NCI-H524 (cell line): ENCODE results near the gene CFAP74.
"Not testable (repeated sequence)": the region's sequence is repeated elsewhere in the genome, so short reads cannot be mapped to it uniquely, and the experiment has no call there.

Source experiments
- DNase-seq, 2 experiments: peaks; one replicate each; lab custom pipeline; 2025; lab: John Stamatoyannopoulos, UW

Gene CFAP74

DNA sequence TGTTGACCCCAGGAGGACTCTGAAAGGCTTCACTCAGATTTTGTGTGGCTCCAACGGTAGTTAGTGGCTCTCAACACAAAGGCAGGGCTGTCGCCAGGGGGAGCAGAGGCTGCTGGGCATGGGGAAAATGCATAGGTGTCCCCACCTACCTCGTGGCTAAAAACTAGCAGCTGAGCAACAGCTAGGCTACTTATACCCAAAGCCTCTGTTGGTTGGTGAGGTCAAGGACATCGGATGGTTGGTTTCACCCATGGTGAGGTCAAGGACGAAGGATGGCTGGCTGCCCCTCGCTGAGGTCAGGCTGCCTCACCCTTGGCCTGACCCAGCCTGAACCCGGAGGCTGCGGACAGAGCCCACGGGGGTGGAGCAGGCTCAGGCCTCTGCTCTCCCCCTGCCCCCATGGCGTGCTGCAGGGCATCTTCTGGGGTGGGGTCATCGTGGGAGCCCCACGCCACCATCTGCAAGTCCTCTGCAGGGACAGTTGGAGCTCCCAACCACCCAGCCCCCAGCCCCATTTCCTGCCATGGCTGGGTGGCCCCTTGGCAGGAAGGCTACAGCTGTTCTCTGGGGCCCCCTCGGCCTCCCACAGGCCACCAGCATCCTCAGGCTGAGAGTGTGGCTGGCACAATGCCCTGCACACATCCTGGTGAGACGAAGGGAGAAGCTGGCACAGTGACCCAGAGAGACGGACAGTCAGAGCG is 104.2 kb downstream of the CFAP74 start:
- DNase-seq: no peak

DNA sequence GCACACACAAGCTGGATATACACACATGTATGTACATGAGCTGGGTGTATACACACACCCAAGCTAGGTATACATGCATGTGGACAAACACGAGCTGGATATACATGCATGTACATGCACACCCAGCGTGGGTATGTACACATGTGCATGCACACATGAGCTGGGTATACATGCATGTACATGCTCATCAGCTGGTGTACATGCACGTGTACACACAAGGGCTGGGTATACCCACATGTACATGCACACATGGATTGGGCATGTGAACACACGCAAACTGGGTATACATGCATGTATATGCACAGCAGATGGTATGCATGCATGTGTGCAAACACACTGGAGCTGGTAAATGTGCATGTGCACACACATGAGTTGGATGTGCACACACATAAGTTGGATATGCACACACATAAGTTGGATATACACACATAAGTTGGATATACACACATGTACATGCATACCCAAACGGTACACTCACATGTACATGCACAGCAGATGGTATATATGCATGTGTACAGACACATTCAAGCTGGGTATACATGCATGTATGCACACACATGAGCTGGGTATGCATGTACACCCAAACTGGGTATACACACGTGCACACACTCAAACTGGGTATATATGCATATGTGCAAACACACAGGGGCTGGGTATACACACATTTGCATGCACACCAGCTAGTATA is 105.2 kb downstream of the CFAP74 start:
- DNase-seq: no peak

DNA sequence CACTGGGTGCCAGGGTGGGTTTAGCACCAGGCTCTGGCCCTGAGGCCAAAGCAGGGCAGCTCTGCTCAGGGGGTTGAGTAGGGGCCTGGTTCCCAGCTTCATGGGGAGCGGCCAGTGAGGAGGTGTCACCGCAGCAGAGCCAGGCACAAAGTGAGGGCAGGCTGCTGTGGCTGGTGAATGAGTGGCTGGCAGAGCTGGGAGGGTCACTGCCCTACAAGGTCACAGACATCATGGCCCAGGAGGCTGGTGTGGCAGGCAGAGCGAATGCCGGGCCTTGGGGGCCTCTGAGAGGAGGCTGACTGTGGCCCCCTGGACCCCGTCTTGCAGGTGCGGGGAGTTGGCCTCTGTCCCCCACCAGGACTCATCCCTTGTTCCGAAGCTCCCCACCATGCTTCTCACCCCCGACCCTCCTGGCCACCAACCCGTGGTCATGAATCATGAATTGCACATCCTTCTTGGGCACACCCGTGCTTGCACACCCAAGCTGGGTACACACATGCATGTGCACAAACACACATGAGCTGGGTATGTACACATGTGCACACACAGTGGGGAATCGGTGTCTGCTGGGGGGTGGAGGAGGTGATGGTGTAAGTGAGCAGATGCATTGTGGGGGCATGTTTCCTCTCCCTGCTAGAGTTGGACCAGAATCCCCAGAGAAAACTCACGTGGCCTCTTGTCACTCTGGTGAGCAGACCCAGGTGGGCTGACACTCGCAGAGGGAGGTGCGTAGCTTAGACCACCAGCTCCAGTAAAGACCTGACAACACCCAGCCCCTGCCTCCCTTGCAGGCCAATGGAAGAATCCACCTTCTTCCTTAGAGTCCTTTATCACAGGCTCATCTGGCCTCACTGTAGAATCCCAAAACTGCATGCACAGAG is 107.9 kb downstream of the CFAP74 start:
- DNase-seq: no peak

DNA sequence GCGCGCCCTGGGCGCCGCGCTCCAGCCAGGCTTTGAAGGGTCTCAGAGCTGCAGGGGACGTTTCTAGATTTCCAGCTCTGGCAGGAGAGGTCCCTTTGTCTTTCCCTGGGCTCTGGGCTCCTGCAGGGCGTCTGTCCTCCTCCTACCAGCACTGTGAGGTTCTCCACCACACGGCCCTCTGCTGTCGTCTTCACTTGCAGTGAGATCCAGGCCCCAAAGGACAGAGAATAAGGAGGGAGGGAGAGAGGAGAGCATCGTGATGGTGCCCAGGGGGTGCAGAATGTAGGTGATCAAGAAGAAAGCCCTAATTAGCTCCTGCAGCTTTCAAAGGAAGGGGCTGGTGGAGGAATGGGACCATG is 108.5 kb downstream of the CFAP74 start:
- no peak for DNase-seq

DNA sequence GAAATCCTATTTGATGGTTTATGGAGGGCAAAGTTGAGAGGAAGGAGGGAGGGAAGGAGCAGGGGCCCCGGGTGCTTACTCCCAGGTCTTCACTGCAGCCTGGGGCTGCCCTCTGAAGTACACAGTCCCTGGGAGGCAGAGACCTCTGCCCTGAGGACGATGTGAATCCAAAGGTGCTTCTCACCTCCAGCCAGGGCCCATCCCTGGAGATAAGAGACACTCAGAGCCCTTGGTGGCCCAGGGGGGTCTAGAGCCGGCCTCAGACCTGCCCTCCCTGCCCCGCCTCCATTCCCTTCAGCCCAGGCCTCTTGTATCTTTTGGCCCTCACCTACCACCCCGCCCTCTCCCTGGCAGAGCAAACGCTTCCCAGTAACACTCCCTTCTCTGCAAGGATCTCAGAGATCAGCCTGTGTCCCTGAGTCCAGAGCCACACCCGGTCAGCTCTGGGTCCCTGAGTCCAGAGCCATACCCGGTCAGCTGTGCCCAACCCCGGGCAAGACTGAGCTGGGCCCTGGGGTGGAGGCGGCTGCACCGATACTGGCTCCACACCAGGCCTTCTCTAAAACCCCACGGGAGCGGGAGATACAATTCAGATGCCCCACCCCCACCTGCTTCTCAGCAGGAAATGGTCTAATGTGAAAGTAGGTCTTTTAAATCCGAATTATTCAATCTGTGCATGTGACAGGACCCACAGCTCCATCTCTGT is 109.1 kb downstream of the CFAP74 start:
- DNase-seq: no peak

DNA sequence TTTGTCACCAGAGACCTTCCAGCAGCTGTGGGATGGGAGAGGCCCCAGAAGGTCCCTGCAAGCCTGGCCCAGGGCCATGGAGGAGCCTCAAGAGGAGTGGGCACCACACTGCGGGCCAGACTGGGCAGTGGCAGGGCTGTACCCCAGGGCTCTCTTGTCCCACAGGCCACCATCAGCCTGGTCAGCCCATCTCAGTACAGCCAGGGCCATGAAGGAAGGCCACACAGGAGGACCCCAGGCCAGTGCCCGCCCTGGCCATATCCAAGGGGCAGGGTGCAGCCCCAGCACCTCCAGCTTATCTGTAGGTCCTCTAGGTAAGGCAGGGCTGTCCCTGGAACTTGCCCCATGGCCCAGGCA is 109.6 kb downstream of the CFAP74 start:
- DNase-seq: no peak

DNA sequence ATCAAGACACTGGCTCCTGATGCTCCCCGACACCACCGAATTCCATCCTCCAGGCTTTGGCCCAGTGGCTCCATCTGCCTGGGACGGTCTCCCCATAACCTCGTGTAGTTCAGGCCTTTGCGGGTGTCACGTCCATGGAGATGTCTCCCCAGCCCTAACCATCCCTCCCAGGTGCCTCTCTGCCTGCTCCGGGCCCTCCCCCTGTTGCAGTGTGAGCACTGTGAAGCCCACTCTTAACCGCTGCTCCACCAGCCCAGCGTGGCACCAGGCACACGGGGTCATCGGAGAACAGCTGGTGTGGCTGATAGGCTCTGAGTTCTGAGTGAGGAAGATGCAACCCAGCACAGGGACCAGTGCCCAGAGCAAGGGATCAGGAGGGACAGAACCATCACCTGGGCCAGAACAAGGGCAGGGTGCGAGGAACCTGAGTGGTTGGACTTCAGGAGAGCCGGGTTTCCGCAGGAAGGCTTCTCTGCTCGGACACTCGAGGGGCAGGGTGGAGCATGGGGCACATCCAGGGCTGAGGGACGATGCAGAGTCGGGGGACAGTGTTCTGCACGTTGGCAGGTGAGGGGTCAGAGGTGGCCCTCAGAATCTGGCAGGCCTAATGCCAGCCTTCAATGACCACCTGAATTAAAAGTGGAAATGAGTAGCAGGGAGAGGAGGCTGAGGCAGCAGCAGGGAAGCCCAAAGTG is 110.1 kb downstream of the CFAP74 start:
- no peak for DNase-seq

DNA sequence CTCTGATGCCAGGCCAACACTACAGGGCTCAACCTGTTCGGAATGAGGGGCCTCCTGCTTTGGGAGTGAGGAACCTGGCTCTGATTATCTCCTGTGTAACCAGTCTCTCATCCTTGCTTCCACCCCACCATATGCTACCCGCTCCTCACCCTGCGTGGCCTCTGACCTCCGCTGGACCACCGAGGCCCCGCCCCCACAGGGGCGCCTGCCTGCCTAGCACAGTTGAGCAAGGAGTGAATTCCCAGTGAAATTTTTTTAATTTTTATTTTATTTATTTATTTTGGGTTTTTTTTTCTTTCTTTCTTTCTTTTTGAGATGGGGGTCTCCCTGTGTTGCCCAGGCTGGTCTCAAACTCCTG is 110.8 kb downstream of the CFAP74 start:
- no peak for DNase-seq

DNA sequence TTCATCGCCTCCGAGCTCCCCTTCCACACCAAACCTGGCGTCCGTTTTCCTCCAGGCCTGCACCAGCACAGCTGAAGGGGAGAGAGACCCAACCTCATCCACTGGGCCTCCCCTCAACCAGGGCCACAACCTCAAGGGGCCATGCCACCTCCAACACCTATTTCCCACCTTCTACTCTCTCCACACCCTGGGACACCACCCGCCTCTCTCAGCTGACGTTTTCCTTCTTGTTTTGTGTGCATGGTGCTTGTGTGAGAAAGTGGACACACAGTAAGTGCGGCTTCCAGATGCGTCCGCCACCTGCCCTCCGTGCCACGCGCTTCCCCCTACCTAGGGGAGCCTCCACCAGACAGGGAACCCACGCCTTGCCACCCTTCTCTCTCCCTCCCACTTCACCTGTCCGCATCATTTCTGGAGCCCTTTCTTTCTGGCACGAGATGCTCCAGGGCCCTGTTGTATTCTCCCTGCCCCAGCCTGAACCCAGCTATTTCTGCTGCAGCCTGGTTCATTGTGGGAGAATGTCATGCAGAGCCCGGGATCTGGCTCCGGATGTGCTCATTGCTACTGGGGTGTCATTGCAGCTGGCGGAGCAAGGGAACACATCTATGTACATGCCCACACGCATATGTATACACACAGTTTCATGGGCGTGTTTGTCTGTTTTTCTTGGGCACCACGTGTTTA is 111.4 kb downstream of the CFAP74 start:
- no peak for DNase-seq

DNA sequence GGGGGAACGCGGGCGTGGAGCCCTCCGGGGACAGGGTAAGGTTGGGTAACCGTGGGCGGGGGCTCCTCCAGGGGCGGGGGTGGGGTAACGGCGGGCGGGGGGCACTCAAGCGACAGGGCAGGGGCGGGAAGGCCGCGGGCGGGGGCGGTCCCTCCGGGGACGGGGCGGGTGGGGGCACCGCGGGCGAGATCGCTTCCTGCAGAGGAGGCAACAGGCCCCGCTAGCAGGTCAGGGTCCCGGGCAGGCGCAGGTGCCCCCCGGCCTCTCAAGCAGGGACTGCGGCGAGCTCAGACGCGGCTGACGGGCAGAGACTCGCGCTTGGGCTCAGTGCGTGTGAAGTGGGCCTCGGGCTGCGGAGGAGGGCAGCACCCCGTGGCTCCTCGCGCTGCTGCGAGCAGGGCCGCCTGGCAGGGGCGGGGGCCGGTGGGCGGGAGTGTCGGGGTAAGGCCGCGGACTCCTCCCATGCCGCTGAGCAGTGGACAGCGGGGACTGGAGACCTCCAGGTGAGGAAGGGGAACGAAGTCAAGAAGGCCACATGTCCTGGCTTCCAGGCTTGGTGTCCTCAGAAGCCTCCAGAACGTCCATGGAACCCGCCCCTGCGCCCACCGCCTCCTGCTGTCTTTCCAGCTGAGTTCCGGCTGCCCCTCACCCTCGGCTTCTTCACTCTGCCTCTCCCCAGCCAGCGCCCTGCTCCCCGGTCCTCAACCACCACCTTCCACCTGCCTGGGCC is 112.1 kb downstream of the CFAP74 start:
- peak in 1 of 2 experiments; percentile 41 for DNase-seq

DNA sequence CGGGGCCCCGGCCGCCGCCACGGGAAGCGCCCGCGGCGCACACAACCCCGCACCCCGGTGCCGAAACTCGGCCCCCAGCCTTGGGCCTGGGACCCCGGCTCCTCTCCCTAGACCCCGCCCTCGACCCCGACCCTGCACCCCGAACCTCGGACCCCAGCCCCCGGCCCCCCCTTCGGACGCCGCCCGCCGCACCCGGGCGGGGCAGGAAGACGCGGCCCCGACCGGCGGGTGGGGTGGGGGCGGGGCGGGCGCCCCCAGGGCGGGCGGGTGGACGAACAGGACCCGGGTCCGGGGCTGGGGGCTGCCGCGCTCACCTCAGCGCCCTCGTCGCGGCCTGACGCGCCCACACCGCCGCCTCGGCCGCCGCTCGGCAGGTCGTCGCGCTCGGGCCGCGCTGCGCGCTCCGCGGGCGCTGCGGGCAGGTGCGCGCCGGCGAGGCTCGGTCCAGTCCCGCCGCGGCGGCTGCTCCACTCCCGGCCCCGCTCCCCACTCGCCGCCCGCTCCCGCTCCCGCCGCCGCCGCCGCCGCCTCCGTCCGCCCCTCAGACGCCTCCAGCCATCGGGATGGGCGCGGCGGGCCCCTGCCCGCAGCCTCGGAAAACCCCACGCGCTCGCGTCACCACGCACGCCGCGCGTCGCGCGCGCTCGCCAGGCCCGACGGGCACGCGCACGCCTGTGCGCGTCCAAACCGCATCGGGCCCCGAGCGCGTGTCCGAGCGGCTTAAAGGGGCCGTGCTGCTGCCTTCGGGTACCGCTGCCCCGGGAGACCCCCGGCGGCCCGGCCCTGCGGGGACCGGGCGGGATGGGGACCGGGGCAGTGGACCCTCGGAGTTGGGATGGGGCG is 112.9 kb downstream of the CFAP74 start, which contains the start of gene GNB1:
TSS of gene GNB1 (minus strand) at position 582 of the 843 bp plus-strand sequence. CDS start 65,634 bp downstream, outside the sequence.
- peak; percentile 47 to 89 for DNase-seq

DNA sequence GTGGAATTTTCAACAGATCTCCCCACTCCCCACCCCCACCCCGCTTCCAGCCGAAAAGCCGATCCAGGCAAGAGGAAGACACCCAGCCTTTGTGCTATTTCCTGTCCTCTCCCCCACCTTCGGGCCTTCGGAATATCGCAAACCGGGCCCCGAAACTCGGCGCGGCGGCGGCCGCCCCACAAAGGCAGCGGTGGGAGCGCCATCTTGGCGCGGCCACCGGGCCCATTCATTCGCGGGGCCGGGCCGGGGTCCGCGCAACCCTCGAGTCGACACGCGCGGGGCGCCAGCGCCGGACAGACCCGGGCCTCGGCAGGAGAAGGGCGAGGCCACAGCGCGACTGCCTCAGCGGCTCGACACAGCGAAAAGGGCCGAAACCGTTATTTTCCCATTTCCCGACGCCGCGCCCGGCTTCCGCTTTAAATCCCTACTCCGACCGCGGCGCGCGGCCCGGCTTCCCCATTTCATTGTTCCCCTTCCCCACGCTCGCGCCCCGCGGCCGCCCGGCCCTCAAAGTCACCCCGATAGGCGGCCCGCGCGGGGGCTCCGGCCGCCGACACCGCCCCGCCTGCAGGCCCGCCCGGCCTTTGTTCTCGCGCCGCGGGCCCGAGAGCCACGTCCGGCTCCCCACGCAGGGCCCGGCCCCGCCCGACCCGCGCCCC is 113.6 kb downstream of the CFAP74 start:
- DNase-seq: no peak

DNA sequence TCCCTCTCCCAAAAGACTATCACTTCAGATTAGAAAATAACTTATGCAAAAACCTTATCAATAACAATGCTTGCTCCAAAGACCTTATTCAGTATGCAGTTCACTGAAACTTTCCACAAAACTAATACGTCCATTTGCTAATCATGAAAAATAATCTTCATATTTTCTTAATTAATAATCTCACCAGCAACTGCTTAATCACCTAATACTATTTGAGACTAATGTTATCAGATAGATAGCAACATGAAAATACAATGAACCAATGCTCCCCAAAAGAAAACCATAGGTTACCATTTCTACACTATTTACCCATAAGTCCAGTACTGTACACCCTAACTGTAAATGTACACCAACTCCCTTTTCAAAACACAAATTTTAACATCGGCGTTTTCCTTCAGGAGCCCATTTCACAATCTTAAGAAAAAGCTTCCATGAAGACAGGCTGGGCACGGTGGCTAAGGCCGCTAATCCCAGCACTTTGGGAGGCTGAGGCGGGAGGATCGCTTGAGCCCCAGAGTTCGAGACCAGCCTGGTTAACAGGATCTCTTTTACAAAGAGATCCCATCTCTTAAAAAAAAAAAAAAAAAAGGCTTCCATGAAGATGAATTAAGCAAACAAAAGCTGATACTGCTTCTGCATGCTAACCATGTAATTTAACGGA is 114.4 kb downstream of the CFAP74 start:
- DNase-seq: no peak

DNA sequence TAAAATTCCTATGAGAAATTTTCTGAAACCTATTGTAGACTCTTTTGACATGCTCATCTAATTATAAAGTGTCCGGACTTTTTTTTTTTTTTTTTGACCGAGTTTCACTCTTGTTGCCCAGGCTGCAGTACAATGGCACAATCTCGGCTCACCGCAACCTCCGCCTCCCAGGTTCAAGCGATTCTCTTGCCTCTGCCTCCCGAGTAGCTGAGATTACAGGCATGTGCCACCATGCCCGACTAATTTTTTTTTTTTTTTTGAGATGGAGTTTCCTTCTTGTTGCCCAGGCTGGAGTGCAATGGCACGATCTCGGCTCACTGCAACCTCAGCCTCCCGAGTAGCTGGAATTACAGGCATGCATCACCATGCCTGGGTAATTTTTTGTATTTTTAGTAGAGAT is 119.7 kb downstream of the CFAP74 start:
- DNase-seq: not testable (repeated sequence)

DNA sequence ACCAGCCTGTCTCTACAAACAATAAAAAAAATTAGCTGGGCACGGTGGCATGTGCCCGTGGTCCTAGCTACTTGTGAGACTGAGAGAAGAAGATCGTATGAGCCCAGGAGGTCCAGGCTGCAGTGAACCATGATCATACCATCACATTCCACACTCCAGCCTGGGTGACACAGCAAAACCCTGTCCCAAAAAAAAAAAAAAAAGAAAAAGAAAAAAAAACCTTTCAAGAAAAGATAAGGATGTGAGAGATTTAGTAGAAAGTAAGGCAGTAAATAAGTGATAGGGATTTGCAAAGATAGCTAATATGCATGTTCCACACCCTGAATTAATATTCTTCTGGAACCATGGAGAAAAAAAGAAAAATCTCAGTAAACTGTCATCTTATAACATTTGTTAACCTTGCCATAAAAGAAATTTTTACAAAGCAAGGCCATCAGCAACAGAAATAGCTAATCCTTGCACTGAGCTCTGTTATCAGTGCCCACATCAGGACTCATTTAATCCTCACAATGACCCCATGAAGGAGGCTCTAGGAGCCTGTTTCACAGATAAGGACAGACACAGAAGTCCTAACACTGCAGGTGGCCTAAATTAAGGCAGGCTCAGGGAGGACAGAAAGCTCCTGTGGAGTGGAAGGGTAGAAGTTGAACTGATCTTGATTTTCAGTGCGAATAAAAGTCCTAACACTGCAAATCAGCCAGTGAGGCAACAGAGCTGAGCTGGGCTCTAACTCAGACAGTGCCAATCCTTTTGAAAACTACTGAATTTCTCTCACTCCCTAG is 120.3 kb downstream of the CFAP74 start:
- DNase-seq: no peak

DNA sequence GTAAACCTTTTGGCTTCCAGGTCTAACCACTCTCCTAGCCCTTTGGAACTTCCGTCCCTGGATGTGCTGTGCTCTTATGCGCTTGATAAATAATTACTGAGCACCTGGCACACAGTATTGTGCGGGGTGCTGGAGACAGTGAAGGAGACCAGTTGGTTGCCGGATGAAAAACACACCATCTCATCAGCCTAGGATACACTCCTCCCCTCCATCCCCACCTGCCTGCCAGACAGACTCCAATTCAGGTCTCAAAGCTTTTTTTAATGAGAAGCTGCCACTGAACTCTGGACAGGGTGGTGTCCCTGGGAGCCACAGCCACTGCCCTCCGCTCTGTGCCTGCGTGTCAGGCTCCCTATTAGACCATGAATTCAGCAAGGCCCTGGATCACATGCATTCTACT is 121.9 kb downstream of the CFAP74 start:
- DNase-seq: no peak

DNA sequence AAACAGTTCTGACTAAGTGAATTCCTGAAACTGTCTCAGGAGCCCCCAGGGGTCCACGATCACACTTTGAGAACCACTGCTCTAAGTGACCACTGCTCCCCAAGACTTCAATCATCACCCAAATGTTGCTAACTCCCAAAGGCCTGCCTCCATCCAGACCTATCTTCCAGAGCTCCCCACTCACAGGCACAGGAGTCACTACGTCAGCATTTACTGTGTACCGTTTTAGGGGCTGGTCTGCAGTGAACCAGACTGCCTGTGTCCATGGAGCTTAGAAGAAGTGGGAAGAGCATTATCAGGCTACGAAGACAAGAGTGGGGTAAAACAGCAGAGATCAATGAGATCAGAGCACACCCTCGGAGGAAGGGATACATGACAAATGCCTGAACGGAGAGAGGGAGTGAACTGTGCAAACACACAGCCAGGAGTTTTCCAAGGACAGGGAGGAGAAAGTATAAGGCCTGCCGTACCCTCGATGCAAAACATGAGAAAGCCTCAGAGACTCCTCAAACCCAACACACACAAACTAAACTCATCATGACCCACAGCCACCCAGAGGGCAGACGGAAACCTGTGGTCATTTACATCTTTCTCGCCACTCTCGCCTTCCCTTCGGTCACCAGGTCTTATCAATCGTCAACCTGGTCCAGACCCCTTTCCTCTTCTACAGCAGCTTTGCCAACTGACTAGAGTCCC is 122.8 kb downstream of the CFAP74 start:
- no peak for DNase-seq
